ENCODE measurements around the gene CRIM1.

DNA sequence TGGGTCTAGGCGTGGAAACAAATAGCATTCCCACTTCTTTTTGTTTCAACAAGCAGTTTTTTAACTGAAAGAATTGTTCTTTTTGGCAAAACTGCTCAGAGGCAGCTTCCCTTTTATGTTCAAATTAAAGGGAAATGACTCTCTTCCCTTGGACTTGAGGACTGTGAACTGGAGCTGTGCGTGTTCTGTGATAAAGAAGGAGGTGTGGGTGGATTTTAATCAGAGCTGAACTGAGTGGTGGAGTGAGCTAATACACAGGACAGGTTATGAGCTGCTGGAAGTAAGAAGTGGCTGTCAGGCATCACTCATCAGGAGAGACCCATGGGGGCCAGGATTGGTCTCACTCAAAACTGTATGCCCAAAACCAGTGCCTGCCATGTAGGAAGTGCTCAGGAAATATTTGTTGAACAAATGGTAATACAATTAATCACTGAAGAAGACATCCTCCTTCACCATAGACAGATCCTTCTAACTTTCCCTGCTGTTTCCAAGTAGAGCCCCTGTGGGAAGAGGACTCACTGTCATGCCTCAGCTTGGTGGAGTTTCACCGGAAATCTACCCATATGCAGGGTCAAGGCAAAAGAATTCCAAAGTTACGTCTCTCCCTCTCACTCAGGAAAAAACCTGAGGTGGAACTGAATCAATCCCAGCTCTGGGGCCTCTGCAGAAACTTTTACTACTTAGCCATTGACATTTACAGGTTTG lies 186.5 kb downstream of the CRIM1 start:
- TF ChIP-seq ZNF274 (IDR thresholded peaks at IDR 0.05; ENCODE audit: low read depth, low read length) (no peak), SUZ12 (IDR thresholded peaks at IDR 0.05; ENCODE audit: extremely low read depth, insufficient read depth, insufficient read length) (no peak)
